Stimulated activated CD4-positive, alpha-beta T cell treated with anti-CD3 and anti-CD28 coated beads, Interleukin-15, amount 100 ng/mL, for 1 hour (primary cell): Measurements from ENCODE around the gene APOA4.
A peak's percentile ranks its signal among the peaks of the same experiment; 100 is the strongest.

Experiments used
- DNase-seq, 2 donors: peaks; one replicate each; pipeline ENCODE4 v3.0.0-alpha.2; 2020; ENCODE audit warnings: low read depth in 1 of 2, low spot score in 1 of 2

The APOA4 gene

GRCh38 chr11:116823031-116823843, at the start of gene APOA4:
TSS of gene APOA4 (minus strand) at chr11:116823304. CDS start at chr11:116823191, 113 bp downstream.
- no peak for DNase-seq

- no peak for DNase-seq
Measured at GRCh38 chr11:116871248-116871647, 48.1 kb upstream of the APOA4 start.

- DNase-seq: no peak
Measured at GRCh38 chr11:116870054-116870453, 47.0 kb upstream of the APOA4 start.

- DNase-seq: no peak
Measured at GRCh38 chr11:116869610-116870009, 46.5 kb upstream of the APOA4 start.

- DNase-seq: no peak
Measured at GRCh38 chr11:116868066-116868465, 45.0 kb upstream of the APOA4 start.

- no peak for DNase-seq
Measured at GRCh38 chr11:116867619-116868018, 44.5 kb upstream of the APOA4 start.

- no peak for DNase-seq
Measured at GRCh38 chr11:116866804-116867455, 43.8 kb upstream of the APOA4 start.

- DNase-seq: no peak
Measured at GRCh38 chr11:116865696-116866095, 42.6 kb upstream of the APOA4 start.

GRCh38 chr11:116864531-116864930, 41.4 kb upstream of the APOA4 start:
- DNase-seq: no peak

GRCh38 chr11:116862951-116863350, 39.8 kb upstream of the APOA4 start:
- no peak for DNase-seq

- DNase-seq: no peak
Measured at GRCh38 chr11:116862185-116862584, 39.1 kb upstream of the APOA4 start.

GRCh38 chr11:116861539-116861938, 38.4 kb upstream of the APOA4 start:
- DNase-seq: no peak

GRCh38 chr11:116860303-116860702, 37.2 kb upstream of the APOA4 start:
- DNase-seq: no peak

- DNase-seq: no peak
Measured at GRCh38 chr11:116859175-116859574, 36.1 kb upstream of the APOA4 start.

- no peak for DNase-seq
Measured at GRCh38 chr11:116857936-116858335, 34.8 kb upstream of the APOA4 start.

- no peak for DNase-seq
Measured at GRCh38 chr11:116857316-116857715, 34.2 kb upstream of the APOA4 start.

GRCh38 chr11:116856423-116856822, 33.3 kb upstream of the APOA4 start:
- DNase-seq: no peak

- no peak for DNase-seq
Measured at GRCh38 chr11:116855413-116855812, 32.3 kb upstream of the APOA4 start.

GRCh38 chr11:116853461-116854073, 30.5 kb upstream of the APOA4 start:
- peak in 1 of 2 donors; percentile 17 for DNase-seq

GRCh38 chr11:116852261-116853031, 29.3 kb upstream of the APOA4 start:
- DNase-seq: no peak

- DNase-seq: no peak
Measured at GRCh38 chr11:116851626-116852025, 28.5 kb upstream of the APOA4 start.
